GM19099 (cell line): ENCODE results near the gene INTS12.

Source experiments
- POLR2A ChIP-seq: IDR thresholded peaks from 3 replicates; pipeline ENCODE4 v1.6.1; 2011; ENCODE audit warnings: low read depth; ENCODE audit not compliant: insufficient read length; ENCODE audit errors: extremely low read depth

Gene INTS12

GRCh38 chr4:105650190-105650589, 58.3 kb downstream of the INTS12 start:
- TF ChIP-seq POLR2A = no peak

GRCh38 chr4:105645440-105645839, 63.0 kb downstream of the INTS12 start:
- no peak for TF ChIP-seq POLR2A

GRCh38 chr4:105644257-105644656, 64.2 kb downstream of the INTS12 start:
- no peak for TF ChIP-seq POLR2A

GRCh38 chr4:105641845-105642244, 66.6 kb downstream of the INTS12 start:
- no peak for TF ChIP-seq POLR2A

- no peak for TF ChIP-seq POLR2A
Observed at GRCh38 chr4:105637408-105638176, 70.9 kb downstream of the INTS12 start.

- no peak for TF ChIP-seq POLR2A
Observed at GRCh38 chr4:105634402-105635080, 73.9 kb downstream of the INTS12 start.

GRCh38 chr4:105633241-105633640, 75.2 kb downstream of the INTS12 start:
- no peak for TF ChIP-seq POLR2A
